Colonic mucosa (tissue), 4 donors: ENCODE measurements around the gene C17orf100. TPM values are rescaled to one million over a fixed set of nuclear protein-coding genes. Genes with fewer than 3 reads are reported as not detected.
"Not testable (repeated sequence)": the region's sequence is repeated elsewhere in the genome, so short reads cannot be mapped to it uniquely, and the experiment has no call there.

Experiments used
- DNase-seq: peaks from one replicate; pipeline ENCODE4 v3.0.0-alpha.2; 2020
- H3K27ac ChIP-seq: fragments of 200-600 bp; one replicate; pipeline ENCODE4 v1.8.0; 2021
- H3K27me3 ChIP-seq: fragments of 200-600 bp; one replicate; pipeline ENCODE4 v1.8.0; 2021
- H3K36me3 ChIP-seq: fragments of 200-600 bp; one replicate; pipeline ENCODE4 v1.8.0; 2021
- H3K4me1 ChIP-seq: fragments of 200-600 bp; one replicate; pipeline ENCODE4 v1.8.0; 2021; ENCODE audit warnings: mild to moderate bottlenecking
- H3K4me3 ChIP-seq: fragments of 200-600 bp; one replicate; pipeline ENCODE4 v1.8.0; 2021
- H3K9ac ChIP-seq, 2 donors: one replicate each; pipeline ENCODE4 v1.7.0; 2013; ENCODE audit warnings: control low read depth in 2 of 2, low read depth in 2 of 2, low read length in 2 of 2
- H3K9me3 ChIP-seq: fragments of 200-600 bp; one replicate; pipeline ENCODE4 v1.8.0; 2021
- CTCF ChIP-seq: fragments of 200-600 bp; IDR thresholded peaks from one replicate; pipeline ENCODE4 v1.8.0; 2022; ENCODE audit warnings: antibody characterized with exemption, mild to moderate bottlenecking
- intact Hi-C: fragments of 100-400 bp; cut with DNase I; formaldehyde crosslinking; loops from one replicate; pipeline ENCODE4 v1.14.1; 2022
- total RNA-seq, 2 donors: library from RNA; stranded (reverse); fragmentation: NEBNext Ultra II Directional in 1 of 2; extraction: Animal tissue kit (Norgen Biotek cat#: 25700) in 1 of 2; gene quantifications; one replicate each; pipeline ENCODE4 v1.2.1, GENCODE V29; 2021
- donor health status: healthy.
- donor health status: DM: no; HTN: no; CAD: no.
- donor health status: DM: no; HTN: no; CAD: no.

The C17orf100 gene
- total RNA-seq, 2 donors from 2014 or later: 1.5 to 1.9 TPM

- Histone ChIP-seq H3K9ac (no peak overlapping the region), H3K9me3 (no peaks in the 10 kb centered on the region), H3K4me3 (no peak overlapping the region), H3K4me1 (no peaks in the 10 kb centered on the region), H3K27me3 (no peaks in the 10 kb centered on the region), H3K36me3 (no peaks in the 10 kb centered on the region), H3K27ac (no peak overlapping the region)
- no peak for DNase-seq
- intact Hi-C loops: loop anchor here (10.0 kb wide), 1 partner anchor 174 kb away; the partner anchor contains the start of gene TEKT1
- no peak for TF ChIP-seq CTCF
Measured at GRCh38 chr17:6660805-6661463, 9.4 kb downstream of the C17orf100 start.

- no peak for TF ChIP-seq CTCF
- Histone ChIP-seq H3K27ac (no peak overlapping the region), H3K4me1 (no peaks in the 10 kb centered on the region), H3K27me3 (no peaks in the 10 kb centered on the region), H3K9ac (no peak overlapping the region), H3K4me3 (no peak overlapping the region), H3K36me3 (no peaks in the 10 kb centered on the region), H3K9me3 (no peaks in the 10 kb centered on the region)
- intact Hi-C loops: loop anchor here (10.0 kb wide), 1 partner anchor 173 kb away; the partner anchor contains the start of gene TEKT1
- no peak for DNase-seq
Measured at GRCh38 chr17:6661464-6661848, 9.9 kb downstream of the C17orf100 start.

- not testable (repeated sequence) for H3K27ac ChIP-seq, H3K9ac ChIP-seq, H3K36me3 ChIP-seq, H3K27me3 ChIP-seq, H3K4me3 ChIP-seq, H3K9me3 ChIP-seq, DNase-seq, H3K4me1 ChIP-seq
- intact Hi-C loops: loop anchor here (10.0 kb wide), 1 partner anchor 172 kb away; the partner anchor contains the start of gene TEKT1
Measured at GRCh38 chr17:6663200-6663599, 11.6 kb downstream of the C17orf100 start.

GRCh38 chr17:6666077-6666521, 14.5 kb downstream of the C17orf100 start:
- Histone ChIP-seq H3K27me3 (no peaks in the 10 kb centered on the region), H3K9ac (no peak overlapping the region), H3K36me3 (no peaks in the 10 kb centered on the region), H3K4me3 (no peak overlapping the region), H3K27ac (no peak overlapping the region), H3K4me1 (no peaks in the 10 kb centered on the region), H3K9me3 (no peaks in the 10 kb centered on the region)
- intact Hi-C loops: loop anchor here (5.0 to 10.0 kb wide), 2 partner anchors 169 to 341 kb away; partner anchors contain the start of gene TEKT1
- TF ChIP-seq CTCF: peak; percentile 78
- peak; percentile 72 for DNase-seq

GRCh38 chr17:6666557-6666956, 15.0 kb downstream of the C17orf100 start:
- Histone ChIP-seq H3K9me3 (no peaks in the 10 kb centered on the region), H3K27ac (no peak overlapping the region), H3K4me3 (no peak overlapping the region), H3K9ac (no peak overlapping the region), H3K36me3 (no peaks in the 10 kb centered on the region), H3K27me3 (no peaks in the 10 kb centered on the region), H3K4me1 (no peaks in the 10 kb centered on the region)
- intact Hi-C loops: loop anchor here (5.0 to 10.0 kb wide), 2 partner anchors 168 to 341 kb away; partner anchors contain the start of gene TEKT1
- no peak for DNase-seq
- TF ChIP-seq CTCF: no peak

- intact Hi-C loops: loop anchor here (5.0 to 10.0 kb wide), 2 partner anchors 167 to 340 kb away; partner anchors contain the start of gene TEKT1
- no peak for TF ChIP-seq CTCF
Measured at GRCh38 chr17:6667516-6667915, 16.0 kb downstream of the C17orf100 start.

More at GRCh38 chr17:6667516-6667915, 16.0 kb downstream of the C17orf100 start:
- Histone ChIP-seq H3K9ac (no peak overlapping the region), H3K4me1 (no peaks in the 10 kb centered on the region), H3K27me3 (no peaks in the 10 kb centered on the region), H3K36me3 (no peaks in the 10 kb centered on the region), H3K4me3 (no peak overlapping the region), H3K27ac (no peak overlapping the region), H3K9me3 (no peaks in the 10 kb centered on the region)
- DNase-seq: no peak
